ENCODE measurements around the gene PRUNE1. TPM values are rescaled to one million over a fixed set of nuclear protein-coding genes. Genes with fewer than 3 reads are reported as not detected.

PRUNE1 gene
- total and polyA plus RNA-seq, 4 donors: 6.1 to 10.6 (median 9.4) TPM

GRCh38 chr1:150997126-150997872 is 10.9 kb upstream of the PRUNE1 start:
- Histone ChIP-seq H3K36me3 (ENCODE audit: control insufficient read depth in 4 of 4, insufficient read depth in 3 of 4, low read depth in 1 of 4, low read length in 3 of 4) (peaks cover 6 to 49% (median 39%) of the 10 kb centered on the region in 4 donors), H3K27ac (ENCODE audit: low read depth in 1 of 2, low read length in 2 of 2) (no peak overlapping the region), H3K9ac (ENCODE audit: low read depth in 1 of 2, low read length in 2 of 2) (no peak overlapping the region), H3K9me3 (ENCODE audit: control insufficient read depth in 4 of 4, low read length in 3 of 4) (no peaks in the 10 kb centered on the region), H3K4me3 (ENCODE audit: low read depth in 1 of 3, low read length in 3 of 3) (no peak overlapping the region), H3K4me1 (ENCODE audit: control insufficient read depth in 4 of 4, insufficient read depth in 4 of 4, low read length in 3 of 4) (peaks cover 0 to 7% (median 2%) of the 10 kb centered on the region in 4 donors), H3K27me3 (ENCODE audit: control insufficient read depth in 4 of 4, insufficient read depth in 4 of 4, low read length in 3 of 4) (no peaks in the 10 kb centered on the region)
- 93% methylated on average over 20 of the region's 20 CpGs for WGBS
- no peak for DNase-seq (ENCODE audit: low spot score)
- TF ChIP-seq RAD21 (IDR thresholded peaks at IDR 0.05) (no peak), EGR1 (IDR thresholded peaks at IDR 0.05; ENCODE audit: low read depth in 2 of 2) (no peak), GABPA (IDR thresholded peaks at IDR 0.05 in 1 of 2, conservative IDR thresholded peaks at IDR 0.05 in 1 of 2) (no peak), JUND (IDR thresholded peaks at IDR 0.05) (no peak), RXRA (IDR thresholded peaks at IDR 0.05) (no peak), NR2F2 (IDR thresholded peaks at IDR 0.05) (no peak), TAF1 (conservative IDR thresholded peaks at IDR 0.05) (no peak), SP1 (IDR thresholded peaks at IDR 0.05) (no peak)

- H3K27ac ChIP-seq (ENCODE audit: low read depth in 1 of 2, low read length in 2 of 2): no peak overlapping the region
- TF ChIP-seq HNF4G (IDR thresholded peaks at IDR 0.05) (no peak), ZBTB33 (IDR thresholded peaks at IDR 0.05) (no peak), CTCF (IDR thresholded peaks at IDR 0.05; ENCODE audit: low read depth, low read length, missing input control) (no peak), HNF4A (conservative IDR thresholded peaks at IDR 0.05) (no peak), SP1 (IDR thresholded peaks at IDR 0.05) (no peak), JUND (IDR thresholded peaks at IDR 0.05) (no peak), FOXA2 (IDR thresholded peaks at IDR 0.05) (no peak), TAF1 (conservative IDR thresholded peaks at IDR 0.05) (no peak), EGR1 (IDR thresholded peaks at IDR 0.05; ENCODE audit: low read depth in 2 of 2) (no peak), NR2F2 (IDR thresholded peaks at IDR 0.05) (no peak)
- peaks cover 6 to 52% (median 39%) of the 10 kb centered on the region in 4 donors for H3K36me3 ChIP-seq (ENCODE audit: control insufficient read depth in 4 of 4, insufficient read depth in 3 of 4, low read depth in 1 of 4, low read length in 3 of 4)
- no peak overlapping the region for H3K9ac ChIP-seq (ENCODE audit: low read depth in 1 of 2, low read length in 2 of 2)
- no peak overlapping the region for H3K4me3 ChIP-seq (ENCODE audit: low read depth in 1 of 3, low read length in 3 of 3)
- DNase-seq (ENCODE audit: low spot score): no peak
- no peaks in the 10 kb centered on the region for H3K27me3 ChIP-seq (ENCODE audit: control insufficient read depth in 4 of 4, insufficient read depth in 4 of 4, low read length in 3 of 4)
- 65% methylated on average over 5 of the region's 5 CpGs for WGBS
- H3K9me3 ChIP-seq (ENCODE audit: control insufficient read depth in 4 of 4, low read length in 3 of 4): no peaks in the 10 kb centered on the region
- peaks cover 0 to 10% (median 6%) of the 10 kb centered on the region in 4 donors for H3K4me1 ChIP-seq (ENCODE audit: control insufficient read depth in 4 of 4, insufficient read depth in 4 of 4, low read length in 3 of 4)
Observed at GRCh38 chr1:150997949-150998348, 10.3 kb upstream of the PRUNE1 start.

Data from liver (tissue), 9 donors.